HG03342 (cell line): ENCODE results near the gene PLCE1.

Experiments used
- ATAC-seq: cut with Tn5 transposase; IDR thresholded peaks from one replicate; pipeline ENCODE4 v1.9.1; 2021; ENCODE audit warnings: mild to moderate bottlenecking, moderate library complexity; ENCODE audit not compliant: unreplicated experiment

Gene PLCE1

GRCh38 chr10:93993414-93993781, 333 bp upstream of the PLCE1 start:
- ATAC-seq = no peak

- ATAC-seq = no peak
Observed at GRCh38 chr10:93994438-93994801, 689 bp downstream of the PLCE1 start.

GRCh38 chr10:93995182-93995581, 1.5 kb downstream of the PLCE1 start:
- ATAC-seq = no peak

GRCh38 chr10:93995598-93996271, 2.0 kb downstream of the PLCE1 start:
- ATAC-seq = no peak

- ATAC-seq = no peak
Observed at GRCh38 chr10:93996551-93996950, 2.8 kb downstream of the PLCE1 start.

- no peak for ATAC-seq
Observed at GRCh38 chr10:93997546-93997945, 3.8 kb downstream of the PLCE1 start.

- ATAC-seq = no peak
Observed at GRCh38 chr10:93999401-93999851, 5.7 kb downstream of the PLCE1 start.

GRCh38 chr10:94000638-94001415, 7.1 kb downstream of the PLCE1 start:
- ATAC-seq = no peak

- ATAC-seq = no peak
Observed at GRCh38 chr10:94001416-94001810, 7.7 kb downstream of the PLCE1 start.

GRCh38 chr10:94002156-94002555, 8.4 kb downstream of the PLCE1 start:
- ATAC-seq = no peak

GRCh38 chr10:94003488-94003887, 9.8 kb downstream of the PLCE1 start:
- ATAC-seq = no peak

GRCh38 chr10:94005050-94005449, 11.3 kb downstream of the PLCE1 start:
- no peak for ATAC-seq

GRCh38 chr10:94006591-94007550, 13.1 kb downstream of the PLCE1 start:
- no peak for ATAC-seq

- ATAC-seq = no peak
Observed at GRCh38 chr10:94008526-94008925, 14.8 kb downstream of the PLCE1 start.

- ATAC-seq = no peak
Observed at GRCh38 chr10:94010116-94010515, 16.4 kb downstream of the PLCE1 start.

GRCh38 chr10:94010886-94011285, 17.2 kb downstream of the PLCE1 start:
- ATAC-seq = no peak

GRCh38 chr10:94011296-94011695, 17.6 kb downstream of the PLCE1 start:
- no peak for ATAC-seq

GRCh38 chr10:94012834-94013233, 19.1 kb downstream of the PLCE1 start:
- ATAC-seq = no peak

GRCh38 chr10:94013331-94013760, 19.6 kb downstream of the PLCE1 start:
- ATAC-seq = no peak

GRCh38 chr10:94014304-94014703, 20.6 kb downstream of the PLCE1 start:
- no peak for ATAC-seq
